ENCODE measurements around the gene LLCFC1. TPM values are rescaled to one million over a fixed set of nuclear protein-coding genes. Genes with fewer than 3 reads are reported as not detected.

LLCFC1 gene
- not detected for total RNA-seq

- Mint-ChIP-seq H3K27ac (no peak within 1 kb of the TSS), H3K4me1 (ENCODE audit: low read depth) (no peaks in the 10 kb centered on the region)
- CTCF ChIA-PET, result no interaction called here
Observed at GRCh38 chr7:142939226-142939910, at the start of gene LLCFC1. TSS of gene LLCFC1 (plus strand) at chr7:142939484. CDS start at chr7:142939622, 138 bp downstream.

GRCh38 chr7:142889816-142890215 lies 49.5 kb upstream of the LLCFC1 start:
- Mint-ChIP-seq H3K9me3 (no peaks in the 10 kb centered on the region), H3K4me3 (no peak overlapping the region), H3K4me1 (ENCODE audit: low read depth) (no peaks in the 10 kb centered on the region), H3K27ac (no peak overlapping the region), H3K27me3 (peaks cover 2% of the 10 kb centered on the region), H3K36me3 (no peaks in the 10 kb centered on the region)
- no peak for DNase-seq
- ChIA-PET CTCF (no interaction called here), POLR2A (no interaction called here)
- intact Hi-C loops (cut with micrococcal nuclease), result no loop called here

More at GRCh38 chr7:142939226-142939910, at the start of gene LLCFC1:
- Mint-ChIP-seq H3K27me3 (peaks cover 3% of the 10 kb centered on the region), H3K9me3 (no peaks in the 10 kb centered on the region), H3K4me3 (no peak within 1 kb of the TSS), H3K36me3 (no peaks in the 10 kb centered on the region)
- POLR2A ChIA-PET, result no interaction called here
- DNase-seq, result peak; percentile 17
- intact Hi-C loops (cut with micrococcal nuclease), result no loop called here

DNA sequence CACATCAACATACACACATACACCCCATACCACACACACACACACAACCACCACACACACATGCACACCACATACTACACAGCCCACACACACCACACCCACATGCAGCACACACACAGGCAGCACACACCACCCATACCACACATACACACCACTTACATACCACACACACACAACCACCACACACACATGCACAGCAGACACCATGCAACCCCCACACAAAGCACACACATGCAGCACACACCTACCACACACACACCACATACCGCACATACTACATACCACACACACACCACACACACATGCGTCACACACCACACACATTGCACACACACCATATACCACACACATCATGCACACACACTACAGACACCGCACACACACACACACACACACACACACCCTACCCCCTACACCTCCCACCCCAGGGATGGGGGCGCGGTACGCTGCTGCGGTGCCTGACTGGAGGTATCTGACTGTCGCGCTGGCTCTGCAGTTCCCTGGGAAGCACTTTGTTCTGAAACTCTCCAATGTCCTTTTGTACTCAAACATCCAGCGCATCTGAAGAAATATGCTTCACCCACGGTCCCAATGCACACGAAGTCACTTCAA lies 48.3 kb upstream of the LLCFC1 start:
- peaks cover 2% of the 10 kb centered on the region for H3K27me3 Mint-ChIP-seq
- DNase-seq, result no peak
- H3K27ac Mint-ChIP-seq, result no peak overlapping the region
- H3K9me3 Mint-ChIP-seq, result no peaks in the 10 kb centered on the region
- intact Hi-C loops (cut with micrococcal nuclease), result no loop called here
- ChIA-PET POLR2A (no interaction called here), CTCF (no interaction called here)
- H3K4me3 Mint-ChIP-seq, result no peak overlapping the region
- H3K4me1 Mint-ChIP-seq (ENCODE audit: low read depth), result no peaks in the 10 kb centered on the region
- H3K36me3 Mint-ChIP-seq, result no peaks in the 10 kb centered on the region

- no peak for DNase-seq
- H3K36me3 Mint-ChIP-seq, result no peaks in the 10 kb centered on the region
- ChIA-PET CTCF (no interaction called here), POLR2A (no interaction called here)
- no peaks in the 10 kb centered on the region for H3K9me3 Mint-ChIP-seq
- H3K27me3 Mint-ChIP-seq, result peaks cover 2% of the 10 kb centered on the region
- H3K4me3 Mint-ChIP-seq, result no peak overlapping the region
- H3K4me1 Mint-ChIP-seq (ENCODE audit: low read depth), result no peaks in the 10 kb centered on the region
- intact Hi-C loops (cut with micrococcal nuclease), result no loop called here
- no peak overlapping the region for H3K27ac Mint-ChIP-seq
Observed at GRCh38 chr7:142891490-142892082, 47.7 kb upstream of the LLCFC1 start.

- Mint-ChIP-seq H3K36me3 (no peaks in the 10 kb centered on the region), H3K9me3 (no peaks in the 10 kb centered on the region), H3K27me3 (peaks cover 6% of the 10 kb centered on the region), H3K4me3 (no peak overlapping the region), H3K4me1 (ENCODE audit: low read depth) (no peaks in the 10 kb centered on the region), H3K27ac (no peak overlapping the region)
- DNase-seq, result no peak
- POLR2A ChIA-PET, result no interaction called here
- CTCF ChIA-PET, result interaction anchor here (0.6 kb wide), 1 partner anchor 32 kb away, joined by 5 read pairs; no protein-coding TSS in a partner anchor
- intact Hi-C loops (cut with micrococcal nuclease), result no loop called here
Observed at GRCh38 chr7:142892951-142893350, 46.3 kb upstream of the LLCFC1 start.

DNA sequence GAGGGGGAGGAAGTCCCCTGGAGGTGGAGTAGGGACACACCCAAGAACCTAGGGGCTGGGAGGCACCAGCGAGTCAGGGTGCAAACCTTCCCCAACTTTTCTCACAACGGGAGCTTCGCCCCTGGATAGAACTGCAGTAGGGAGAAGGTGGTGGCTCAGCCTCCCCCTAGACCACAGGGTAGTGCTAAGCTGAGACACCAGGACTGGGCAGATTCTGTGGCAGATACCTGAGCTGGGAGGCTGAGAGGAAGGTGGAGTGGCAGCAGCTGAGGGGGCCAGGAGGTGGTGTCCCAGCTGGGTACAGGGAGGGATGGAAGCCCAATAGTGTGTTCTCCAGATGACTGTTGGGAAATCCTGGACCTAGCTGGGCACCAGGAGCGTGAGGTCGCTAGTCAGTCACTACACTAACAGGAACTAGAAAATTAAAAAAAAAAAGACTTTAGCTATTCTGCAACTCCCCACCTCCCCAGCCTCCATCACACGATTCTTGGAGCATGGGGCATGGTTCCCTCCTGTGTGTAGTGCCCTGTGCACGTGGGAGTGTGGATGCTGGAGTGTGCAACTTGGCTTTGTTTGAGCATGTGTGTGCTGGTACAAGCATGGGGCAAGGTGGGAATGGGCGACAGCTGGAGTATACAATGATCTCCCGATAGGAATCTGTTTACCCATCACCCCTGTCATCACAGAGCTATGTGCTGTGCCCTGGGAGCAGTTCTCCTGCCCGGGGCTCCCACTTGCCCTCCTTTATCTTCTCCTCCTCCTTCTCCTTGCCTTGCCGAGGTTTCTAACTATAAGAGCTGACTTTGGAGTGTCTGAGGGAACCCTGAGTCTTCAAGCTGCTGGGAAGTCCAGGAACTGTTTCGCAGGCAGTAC lies 44.9 kb upstream of the LLCFC1 start:
- DNase-seq, result no peak

DNA sequence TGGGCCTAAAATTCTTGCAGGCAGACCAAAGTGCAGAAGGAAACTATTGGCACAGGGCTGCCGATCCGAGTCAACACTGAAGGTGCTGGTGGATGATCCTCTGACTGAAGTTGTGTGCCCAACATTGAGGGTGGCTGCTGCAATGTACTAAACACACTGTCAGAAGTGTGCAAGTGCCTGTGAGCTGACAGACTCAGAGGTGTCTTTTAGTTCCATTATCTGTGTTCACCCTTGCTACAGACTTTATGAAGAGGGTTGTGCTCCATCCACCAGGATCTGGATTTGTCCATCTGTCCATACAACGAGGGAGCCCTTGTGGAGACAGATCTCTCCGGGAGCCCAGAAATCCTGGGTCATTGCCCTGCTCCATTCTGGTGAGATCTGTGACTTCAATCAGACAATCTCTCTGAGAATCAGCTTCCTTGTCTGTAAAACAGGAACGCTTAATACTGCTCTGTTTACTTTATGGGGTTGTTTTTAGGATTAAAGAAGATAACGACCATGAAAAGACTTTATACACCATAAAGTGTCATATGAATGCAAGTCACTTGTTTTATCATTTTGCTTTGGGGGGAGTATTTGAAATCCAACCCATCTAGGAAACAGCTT lies 44.2 kb upstream of the LLCFC1 start:
- H3K36me3 Mint-ChIP-seq, result no peaks in the 10 kb centered on the region
- no peak overlapping the region for H3K4me3 Mint-ChIP-seq
- DNase-seq, result no peak
- H3K27me3 Mint-ChIP-seq, result peaks cover 6% of the 10 kb centered on the region
- H3K4me1 Mint-ChIP-seq (ENCODE audit: low read depth), result no peaks in the 10 kb centered on the region
- ChIA-PET POLR2A (no interaction called here), CTCF (interaction anchor here (1.0 to 1.9 kb wide), 2 partner anchors 14 to 22 kb away, joined by 3 to 6 read pairs; no protein-coding TSS in a partner anchor)
- intact Hi-C loops (cut with micrococcal nuclease), result no loop called here
- H3K9me3 Mint-ChIP-seq, result no peaks in the 10 kb centered on the region
- no peak overlapping the region for H3K27ac Mint-ChIP-seq

More for the DNA sequence above, 44.9 kb upstream of the LLCFC1 start:
- CTCF ChIA-PET, result interaction anchor here (1.0 to 1.9 kb wide), 2 partner anchors 13 to 22 kb away, joined by 3 to 6 read pairs; no protein-coding TSS in a partner anchor
- Mint-ChIP-seq H3K4me1 (ENCODE audit: low read depth) (no peaks in the 10 kb centered on the region), H3K36me3 (no peaks in the 10 kb centered on the region), H3K27me3 (peaks cover 6% of the 10 kb centered on the region), H3K27ac (no peak overlapping the region), H3K4me3 (no peak overlapping the region), H3K9me3 (no peaks in the 10 kb centered on the region)
- intact Hi-C loops (cut with micrococcal nuclease), result no loop called here
- POLR2A ChIA-PET, result no interaction called here

DNA sequence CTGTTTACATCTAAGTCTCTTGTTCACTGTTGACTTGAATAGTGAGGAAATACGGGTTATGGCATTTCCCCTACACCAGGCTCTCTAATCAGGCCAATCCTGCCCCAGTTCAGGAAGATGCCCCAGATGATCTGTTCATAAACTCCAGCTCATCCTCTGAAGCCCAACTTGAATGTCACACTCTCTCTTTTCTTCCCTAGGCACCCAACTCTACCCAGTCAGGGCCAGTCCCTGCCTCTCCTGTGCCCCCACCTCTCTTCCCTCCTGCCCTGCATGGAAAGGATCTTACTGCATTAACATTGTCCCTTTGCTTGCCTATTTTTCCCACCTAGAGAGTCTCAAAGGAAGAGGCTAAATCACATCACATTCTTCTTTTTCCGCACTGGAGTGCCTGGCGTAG lies 43.1 kb upstream of the LLCFC1 start:
- CTCF ChIA-PET, result no interaction called here
- Mint-ChIP-seq H3K4me1 (ENCODE audit: low read depth) (no peaks in the 10 kb centered on the region), H3K27me3 (peaks cover 3% of the 10 kb centered on the region)

DNA sequence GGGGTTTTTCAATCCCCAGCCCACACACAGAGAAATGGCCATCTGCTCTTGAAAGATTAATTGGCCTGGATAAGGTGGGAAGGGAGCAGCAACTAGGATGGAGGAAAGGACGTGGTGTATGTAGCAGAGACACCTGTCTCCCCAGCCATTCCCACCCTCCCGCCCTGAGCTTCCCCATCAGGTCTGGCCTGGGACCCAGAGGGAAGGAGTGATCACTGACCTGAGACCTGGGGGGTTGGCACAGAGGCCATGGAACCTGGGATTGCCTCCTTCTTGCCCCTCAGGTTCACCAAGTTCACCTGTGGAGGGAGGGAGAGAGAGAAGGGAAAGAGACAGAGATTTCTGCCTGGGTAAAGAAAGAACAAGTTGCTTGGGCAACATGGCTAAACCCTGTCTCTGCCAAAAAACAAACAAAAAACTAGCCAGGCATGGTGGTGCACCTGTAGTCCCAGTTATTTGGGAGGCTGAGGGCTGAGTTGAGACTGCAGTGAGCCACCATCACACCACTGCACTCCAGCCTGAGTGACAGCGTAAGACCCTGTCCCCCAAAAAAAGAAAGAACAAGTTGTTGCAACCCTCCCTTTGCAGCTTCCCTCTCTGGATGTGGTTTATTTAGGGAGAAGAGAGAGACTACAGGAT lies 42.4 kb upstream of the LLCFC1 start:
- Mint-ChIP-seq H3K4me1 (ENCODE audit: low read depth) (no peaks in the 10 kb centered on the region), H3K36me3 (no peaks in the 10 kb centered on the region), H3K27ac (no peak overlapping the region), H3K27me3 (peaks cover 3% of the 10 kb centered on the region), H3K9me3 (no peaks in the 10 kb centered on the region), H3K4me3 (no peak overlapping the region)
- intact Hi-C loops (cut with micrococcal nuclease), result no loop called here
- ChIA-PET CTCF (no interaction called here), POLR2A (no interaction called here)
- DNase-seq, result no peak

More for the DNA sequence above, 43.1 kb upstream of the LLCFC1 start:
- Mint-ChIP-seq H3K36me3 (no peaks in the 10 kb centered on the region), H3K9me3 (no peaks in the 10 kb centered on the region), H3K27ac (no peak overlapping the region), H3K4me3 (no peak overlapping the region)
- no peak for DNase-seq
- intact Hi-C loops (cut with micrococcal nuclease), result no loop called here
- POLR2A ChIA-PET, result no interaction called here

GRCh38 chr7:142897691-142898090 lies 41.6 kb upstream of the LLCFC1 start:
- H3K9me3 Mint-ChIP-seq, result no peaks in the 10 kb centered on the region
- intact Hi-C loops (cut with micrococcal nuclease), result no loop called here
- no peak overlapping the region for H3K27ac Mint-ChIP-seq
- CTCF ChIA-PET, result interaction anchor here (1.2 kb wide), 1 partner anchor 16 kb away, joined by 6 read pairs; no protein-coding TSS in a partner anchor
- H3K36me3 Mint-ChIP-seq, result no peaks in the 10 kb centered on the region
- DNase-seq, result no peak
- no peak overlapping the region for H3K4me3 Mint-ChIP-seq
- no peaks in the 10 kb centered on the region for H3K4me1 Mint-ChIP-seq (ENCODE audit: low read depth)
- peaks cover 3% of the 10 kb centered on the region for H3K27me3 Mint-ChIP-seq
- POLR2A ChIA-PET, result no interaction called here

- Mint-ChIP-seq H3K9me3 (no peaks in the 10 kb centered on the region), H3K4me1 (ENCODE audit: low read depth) (no peaks in the 10 kb centered on the region), H3K27me3 (peaks cover 3% of the 10 kb centered on the region), H3K36me3 (no peaks in the 10 kb centered on the region), H3K4me3 (no peak overlapping the region), H3K27ac (no peak overlapping the region)
- CTCF ChIA-PET, result interaction anchor here (1.2 kb wide), 1 partner anchor 17 kb away, joined by 6 read pairs; no protein-coding TSS in a partner anchor
- no peak for DNase-seq
- intact Hi-C loops (cut with micrococcal nuclease), result no loop called here
- POLR2A ChIA-PET, result no interaction called here
Observed at GRCh38 chr7:142898377-142899170, 40.7 kb upstream of the LLCFC1 start.

Data from activated CD4-positive, alpha-beta memory T cell treated with anti-CD3 and anti-CD28 coated beads for 36 hours (primary cell).